ENCODE data around the gene LMNTD2.

LMNTD2 gene

GRCh38 chr11:551596-551995 is 8.9 kb downstream of the LMNTD2 start:
- no peak for DNase-seq (ENCODE audit: low spot score)

DNA sequence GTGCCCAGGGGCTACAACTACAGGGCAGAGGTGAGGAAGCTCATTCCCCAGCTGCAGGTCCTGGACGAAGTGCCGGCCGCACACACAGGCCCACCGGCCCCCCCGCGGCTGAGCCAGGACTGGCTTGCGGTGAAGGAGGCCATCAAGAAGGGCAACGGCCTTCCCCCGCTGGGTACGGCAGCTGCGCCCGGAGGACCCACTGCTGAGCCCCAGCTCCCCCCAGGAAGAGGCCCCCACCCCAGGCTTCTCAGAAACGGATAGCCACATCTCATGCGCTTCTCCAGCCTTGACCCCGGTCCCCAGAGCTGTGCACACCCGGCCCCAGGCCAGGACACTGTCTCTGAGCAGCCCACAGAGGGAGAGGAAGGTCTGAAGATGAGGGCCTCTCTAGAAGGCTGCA is 9.4 kb downstream of the LMNTD2 start:
- DNase-seq (ENCODE audit: low spot score): no peak

- no peak for DNase-seq (ENCODE audit: low spot score)
Observed at GRCh38 chr11:550746-551085, 9.8 kb downstream of the LMNTD2 start.

- DNase-seq (ENCODE audit: low spot score): no peak
Observed at GRCh38 chr11:550021-550745, 10.4 kb downstream of the LMNTD2 start.

DNA sequence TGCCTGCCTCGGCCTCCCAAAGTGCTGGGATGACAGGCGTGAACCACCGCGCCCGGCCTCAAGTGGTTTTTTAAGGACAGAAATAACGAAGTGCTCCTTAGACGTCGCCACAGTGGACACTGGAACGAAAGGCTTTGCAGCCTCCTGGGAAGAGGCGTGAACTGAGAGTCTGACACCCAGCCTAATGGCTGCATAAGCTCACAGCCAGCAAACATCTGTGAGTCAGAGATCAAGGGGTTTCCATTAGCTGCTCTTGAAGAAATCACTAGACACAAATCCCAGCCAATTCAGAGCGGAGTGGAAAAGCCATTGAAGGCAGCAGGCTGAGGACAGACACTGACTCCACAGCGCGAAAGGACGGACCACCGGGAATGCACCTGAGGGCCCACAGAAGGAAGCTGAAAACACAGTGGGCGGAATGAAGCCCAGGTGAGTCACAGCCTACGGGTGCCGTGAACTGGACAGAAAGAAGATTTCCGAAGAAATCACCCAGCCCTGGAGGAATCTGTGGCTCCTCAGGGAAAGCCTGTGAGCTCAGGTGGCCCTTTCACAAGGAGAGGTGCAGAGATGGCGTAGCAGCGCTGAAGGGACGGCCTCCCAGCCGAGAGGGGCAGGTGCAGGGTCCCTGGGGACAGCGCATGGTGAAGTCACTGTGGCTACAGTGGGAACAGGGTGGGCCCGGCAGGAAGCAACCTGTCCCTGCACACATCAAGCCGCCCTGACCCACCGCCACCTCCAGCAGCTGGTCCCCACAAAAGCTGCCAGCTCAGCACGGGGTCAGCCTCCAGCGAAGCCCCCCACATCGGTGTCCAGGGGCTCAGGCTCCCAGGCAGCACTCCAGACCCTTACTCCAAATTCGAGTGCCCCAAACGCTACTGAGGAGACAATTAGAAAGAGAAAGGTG is 11.6 kb downstream of the LMNTD2 start:
- no peak for DNase-seq (ENCODE audit: low spot score)

DNA sequence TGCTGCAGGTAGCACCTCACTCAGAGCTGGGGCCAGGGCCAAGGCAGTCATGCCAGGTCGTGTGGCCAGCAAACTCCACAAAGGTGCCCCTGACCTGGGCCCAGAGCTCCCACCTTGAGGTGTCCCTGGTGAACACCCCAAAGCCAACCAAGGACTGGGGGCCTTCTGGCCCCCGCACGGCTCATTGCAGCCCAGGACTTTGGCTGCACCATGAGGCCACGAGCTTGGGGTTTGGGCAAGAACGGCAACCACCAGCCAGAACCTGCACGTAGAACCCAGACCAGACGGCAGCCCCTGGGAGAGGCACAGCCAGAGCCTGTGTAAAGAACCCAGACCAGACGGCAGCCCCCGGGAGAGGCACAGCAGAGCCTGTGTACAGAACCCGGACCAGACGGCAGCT is 15.4 kb downstream of the LMNTD2 start:
- no peak for DNase-seq (ENCODE audit: low spot score)

DNA sequence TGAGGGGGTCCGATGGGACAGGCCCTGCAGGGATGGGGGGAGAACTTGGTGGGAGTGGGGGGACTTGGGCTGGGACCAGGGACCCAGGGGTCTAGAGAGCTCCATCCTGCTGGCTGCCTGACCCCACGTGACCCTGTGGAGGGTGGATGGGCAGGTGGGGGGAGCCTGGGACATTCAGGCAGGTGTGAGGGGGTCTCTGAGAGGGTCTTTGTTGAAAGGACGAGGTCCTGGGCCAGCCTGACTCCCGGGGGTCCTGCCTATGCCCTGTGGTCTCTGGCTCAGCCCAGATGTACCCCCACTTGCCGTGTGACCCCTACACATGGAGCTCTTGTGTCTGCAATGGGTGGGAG is 15.7 kb downstream of the LMNTD2 start:
- no peak for DNase-seq (ENCODE audit: low spot score)

- DNase-seq (ENCODE audit: low spot score): no peak
Observed at GRCh38 chr11:541433-541885, 19.1 kb downstream of the LMNTD2 start.

- no peak for DNase-seq (ENCODE audit: low spot score)
Observed at GRCh38 chr11:540583-541432, 19.7 kb downstream of the LMNTD2 start.

DNA sequence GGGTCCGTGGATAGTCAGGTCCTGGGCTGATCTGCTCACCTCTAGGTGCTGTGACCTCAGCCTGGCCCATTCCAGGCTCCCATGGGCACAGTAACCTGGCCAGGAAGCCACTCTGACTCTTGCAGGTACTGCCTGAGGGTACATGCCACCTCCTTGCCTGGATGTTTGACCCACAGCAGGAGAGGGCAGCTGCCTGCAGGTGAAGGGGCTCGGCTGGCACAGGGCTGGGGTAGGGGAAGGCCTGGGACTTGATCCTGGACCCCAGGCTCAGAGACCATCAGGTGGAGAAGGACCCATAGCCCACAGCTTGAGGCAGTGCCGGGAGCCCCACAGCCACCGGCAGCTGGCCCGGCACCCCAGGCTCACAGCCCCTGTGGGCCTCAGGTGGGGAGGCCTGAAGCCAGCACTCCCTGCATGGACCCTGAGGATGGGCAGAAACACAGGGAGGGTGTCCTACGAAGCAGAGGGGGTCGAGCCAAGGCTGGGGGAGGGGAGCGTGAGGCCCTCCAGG is 20.5 kb downstream of the LMNTD2 start:
- no peak for DNase-seq (ENCODE audit: low spot score)

DNA sequence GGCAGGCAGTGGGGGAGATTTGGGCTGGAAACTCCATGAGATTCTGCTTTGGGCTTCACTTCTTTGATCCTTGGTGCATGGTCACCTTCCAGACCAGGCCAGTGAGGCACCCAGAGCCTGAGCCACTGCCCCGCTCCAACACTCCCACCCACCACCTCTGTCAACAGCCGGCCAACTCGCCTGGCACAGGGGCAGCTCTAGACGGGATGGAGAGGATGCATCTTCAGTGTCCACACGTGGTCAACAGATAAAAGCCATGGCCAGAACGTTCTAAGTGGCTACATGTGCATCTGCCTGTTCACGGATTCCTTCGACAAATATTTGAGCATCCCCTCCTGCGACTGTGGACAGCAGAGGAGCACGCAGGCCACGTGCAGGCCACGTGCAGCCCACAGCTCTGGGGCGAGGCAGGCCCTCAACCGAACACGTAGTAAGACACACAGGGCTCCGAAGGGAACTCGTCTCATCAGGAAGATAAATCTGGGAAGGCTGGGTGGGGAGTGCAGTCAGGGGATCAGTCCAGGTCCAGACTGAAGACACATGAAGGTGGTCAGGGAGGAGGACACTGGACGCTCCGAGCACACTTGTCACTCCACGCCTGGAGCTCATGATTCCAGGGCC is 22.0 kb downstream of the LMNTD2 start:
- DNase-seq (ENCODE audit: low spot score): no peak

GRCh38 chr11:537622-538430 is 22.7 kb downstream of the LMNTD2 start:
- DNase-seq (ENCODE audit: low spot score): no peak

GRCh38 chr11:536841-537621 is 23.5 kb downstream of the LMNTD2 start, which contains the start of gene LRRC56:
TSS of gene LRRC56 (plus strand) at chr11:537527. CDS start at chr11:540685, 3,158 bp downstream.
- DNase-seq (ENCODE audit: low spot score): peak; percentile 98

GRCh38 chr11:535519-536454 is 24.8 kb downstream of the LMNTD2 start, which contains the start of gene HRAS:
TSS of gene HRAS (minus strand) at chr11:535576.
- peak; percentile 95 for DNase-seq (ENCODE audit: low spot score)

DNA sequence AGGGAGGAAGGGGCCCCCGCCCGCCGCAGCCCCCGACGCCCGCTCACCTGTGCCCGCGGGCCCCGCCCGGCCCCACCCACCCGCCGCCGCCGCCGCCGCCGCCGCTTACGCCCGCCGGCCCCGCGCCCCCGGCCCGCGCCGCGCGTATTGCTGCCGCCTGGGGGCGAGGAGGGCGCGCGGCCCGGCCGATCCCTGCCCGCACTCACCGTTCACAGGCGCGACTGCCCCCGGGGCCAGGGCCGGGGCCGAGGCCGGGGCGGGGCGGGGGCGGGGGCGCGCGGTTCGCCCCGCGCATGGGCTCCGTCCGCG is 25.4 kb downstream of the LMNTD2 start:
- DNase-seq (ENCODE audit: low spot score): no peak

GRCh38 chr11:534396-535209 is 25.9 kb downstream of the LMNTD2 start:
- peak; percentile 47 for DNase-seq (ENCODE audit: low spot score)

- no peak for DNase-seq (ENCODE audit: low spot score)
Observed at GRCh38 chr11:533586-534395, 26.7 kb downstream of the LMNTD2 start.

Measured in NAMALWA (cell line).